AG20443 (cell line): Measurements from ENCODE around the gene YES1.
"Not testable (repeated sequence)": the region's sequence is repeated elsewhere in the genome, so short reads cannot be mapped to it uniquely, and the experiment has no call there.

ENCODE experiments used
- DNase-seq: peaks from one replicate; pipeline ENCODE4 v3.0.0; 2012; ENCODE audit warnings: low spot score, mixed read lengths

YES1 gene

DNA sequence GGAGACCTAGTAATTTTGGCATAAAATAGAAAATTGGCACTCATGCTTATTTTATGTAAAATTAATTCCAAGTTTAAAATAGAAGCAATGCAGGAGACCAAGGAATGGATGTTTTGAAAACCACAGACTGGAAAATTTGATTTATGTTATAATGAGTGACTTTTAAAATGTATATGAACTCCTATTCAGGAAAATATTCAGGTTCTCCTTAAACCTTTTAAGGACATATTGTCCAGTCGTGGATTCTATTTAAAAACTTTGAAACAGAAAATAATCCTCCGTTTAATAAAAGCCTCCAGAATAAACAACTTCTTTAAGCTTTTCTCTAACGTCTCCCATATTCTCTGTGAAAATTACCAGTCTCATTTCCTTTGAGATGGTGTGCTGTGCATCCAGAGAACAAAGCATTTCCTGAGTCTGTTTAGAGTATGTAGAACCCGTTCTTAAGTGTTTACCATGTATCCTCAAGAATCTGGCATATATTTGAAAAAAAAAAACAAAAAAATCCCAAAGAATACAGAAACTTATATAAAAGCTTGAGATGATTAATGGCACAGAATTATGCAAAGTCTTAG lies 8.6 kb upstream of the YES1 start:
- no peak for DNase-seq

GRCh38 chr18:816869-817268 lies 4.8 kb upstream of the YES1 start:
- DNase-seq, result no peak

GRCh38 chr18:816088-816653 lies 4.1 kb upstream of the YES1 start:
- DNase-seq, result no peak

- DNase-seq, result no peak
These were observed 3.3 kb upstream of the YES1 start for GRCh38 chr18:815353-815752.

DNA sequence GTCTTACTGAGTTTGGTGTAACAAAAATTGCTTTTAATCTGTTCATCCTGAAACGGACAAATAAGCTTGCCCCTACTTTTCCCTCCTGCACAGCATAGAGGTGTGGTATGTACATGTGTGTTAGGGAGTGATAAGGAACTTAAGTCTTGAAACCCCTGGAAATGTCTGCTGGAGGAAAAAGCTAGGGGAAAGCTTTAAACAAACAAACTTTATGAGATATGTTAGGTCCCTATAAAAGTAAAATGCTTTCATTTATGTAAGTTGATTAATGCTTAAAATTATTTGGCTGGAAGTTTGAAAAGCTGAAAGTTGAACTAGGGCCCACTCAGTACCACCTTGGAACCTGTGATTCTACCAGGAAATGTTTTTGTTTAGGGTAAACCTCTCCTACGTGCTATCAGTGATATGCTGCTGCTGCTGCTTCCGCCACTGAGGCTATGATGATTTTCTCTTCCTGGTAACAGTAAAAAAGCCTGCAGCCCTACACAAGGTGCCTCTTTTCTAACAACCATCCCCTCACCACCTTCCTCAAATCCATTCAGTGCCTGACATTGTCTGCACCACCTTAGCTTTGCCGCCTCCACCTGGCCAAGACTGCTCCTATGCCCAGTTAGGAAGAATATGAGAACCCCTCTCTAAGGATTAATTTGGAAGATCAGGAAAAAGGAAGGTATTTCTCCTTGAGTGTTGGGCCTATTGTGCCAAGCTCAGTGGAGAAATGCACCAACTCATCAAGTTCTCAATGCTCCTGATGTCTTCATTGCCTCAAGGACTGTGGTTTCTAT lies 2.5 kb upstream of the YES1 start:
- DNase-seq, result no peak

- no peak for DNase-seq
These were observed 1.4 kb upstream of the YES1 start for GRCh38 chr18:813172-814071.

DNA sequence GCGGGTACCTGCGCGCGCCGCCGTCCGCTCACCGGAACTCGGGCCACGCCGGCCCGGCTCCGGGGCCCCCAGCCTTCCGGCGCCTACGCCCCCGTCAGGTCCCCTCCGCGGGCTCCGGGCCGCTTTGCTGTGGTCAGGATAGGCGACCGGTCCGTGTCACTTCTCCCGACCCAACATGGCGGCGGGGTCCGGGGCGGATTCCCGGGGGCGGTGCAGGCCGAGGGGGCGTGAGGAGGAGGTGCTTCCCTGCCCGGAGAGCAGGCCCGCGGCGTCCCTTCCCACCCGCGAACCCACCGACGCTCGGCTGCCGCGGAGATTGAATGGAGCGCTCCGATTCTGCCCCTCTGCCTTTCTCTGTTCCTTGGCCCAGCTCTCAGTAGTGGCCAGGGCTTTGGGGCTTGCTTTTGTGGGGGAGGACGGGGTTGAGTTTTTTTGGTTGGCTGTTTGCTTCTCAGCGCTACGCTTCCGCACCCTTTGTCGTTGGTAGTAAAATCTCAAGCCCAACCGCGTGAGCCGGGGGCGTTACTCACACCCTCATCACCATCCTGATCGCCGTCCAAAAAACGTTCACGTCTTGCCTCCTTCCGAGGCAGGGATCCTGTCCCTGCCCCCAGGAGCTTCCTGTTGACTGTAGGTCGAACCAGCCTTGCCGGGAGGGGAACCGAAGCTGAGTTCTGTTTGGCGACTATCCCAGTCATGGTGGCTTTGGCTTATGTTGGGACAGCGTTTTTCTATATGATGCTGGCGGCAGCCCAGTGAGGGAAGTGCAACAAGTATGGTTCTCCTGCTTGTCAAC lies 532 bp upstream of the YES1 start:
- DNase-seq, result peak; percentile 88

GRCh38 chr18:811182-811891 lies 705 bp downstream of the YES1 start:
- peak; percentile 20 for DNase-seq

DNA sequence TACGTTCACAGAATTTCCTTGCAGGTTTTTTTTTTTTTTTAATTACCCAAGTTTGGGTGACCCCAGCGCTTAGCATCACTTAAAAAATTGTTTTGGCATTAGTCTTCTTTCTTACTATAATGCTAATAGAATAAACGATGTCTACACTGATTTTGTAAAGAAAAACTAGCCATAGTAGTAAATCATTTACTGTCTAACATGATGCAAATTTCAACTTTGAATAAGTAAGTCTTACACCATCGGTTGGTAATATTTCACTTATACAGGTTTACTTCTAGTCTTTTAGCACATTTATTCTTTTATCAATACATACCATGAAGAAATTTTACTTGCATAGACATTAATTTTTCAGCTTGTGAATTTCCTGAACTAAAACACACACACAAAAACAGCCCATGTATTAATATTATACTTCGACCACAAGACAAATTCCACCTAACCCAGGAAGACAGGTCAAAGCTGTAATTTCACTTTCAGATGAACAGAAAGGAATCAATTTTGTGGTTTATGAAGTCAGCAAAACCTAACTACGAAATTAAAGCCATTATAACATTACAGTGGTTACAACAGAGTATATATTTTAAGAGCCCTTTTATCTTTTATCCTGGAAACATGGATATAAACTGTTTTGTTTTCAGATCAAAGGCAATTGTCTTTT lies 1.9 kb downstream of the YES1 start:
- DNase-seq, result no peak

GRCh38 chr18:809228-809627 lies 2.8 kb downstream of the YES1 start:
- DNase-seq, result not testable (repeated sequence)

GRCh38 chr18:808502-808901 lies 3.5 kb downstream of the YES1 start:
- no peak for DNase-seq

DNA sequence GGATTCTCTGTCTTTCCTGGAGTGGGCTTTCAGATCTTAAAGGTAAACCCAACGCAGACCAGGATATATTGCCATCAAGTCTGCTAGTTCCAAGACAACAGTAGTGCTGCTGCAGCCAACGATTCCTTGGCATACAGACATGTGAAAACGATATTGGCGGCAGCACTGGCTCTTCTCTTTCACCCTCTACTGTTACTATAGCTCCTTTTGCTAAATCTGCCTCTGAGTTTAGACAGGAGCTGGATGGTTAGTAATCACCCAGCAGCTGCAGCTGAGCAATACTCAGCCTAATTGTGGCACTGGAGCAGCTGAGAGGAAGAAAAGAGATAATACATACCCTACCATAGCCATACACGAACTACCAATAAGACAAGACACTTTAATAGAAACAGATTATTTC lies 4.0 kb downstream of the YES1 start:
- peak; percentile 31 for DNase-seq

DNA sequence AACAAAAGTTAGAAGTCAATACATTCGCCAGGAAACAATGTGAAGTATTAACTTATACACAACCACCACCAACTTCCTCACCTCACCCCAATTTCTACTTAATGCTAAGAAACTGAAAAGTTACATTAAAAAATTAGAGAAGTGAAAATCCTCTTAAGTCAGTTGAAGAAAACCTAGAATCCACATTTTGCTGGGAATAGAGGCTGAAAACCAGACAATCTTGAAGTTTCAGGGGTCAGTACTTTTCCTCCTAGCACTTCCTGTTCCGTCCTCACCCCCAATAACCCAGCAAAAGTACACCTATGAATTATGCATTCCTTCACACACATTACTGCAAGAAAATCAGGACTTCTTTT lies 6.3 kb downstream of the YES1 start:
- DNase-seq, result no peak

- no peak for DNase-seq
These were observed 6.9 kb downstream of the YES1 start for GRCh38 chr18:805008-805754.

DNA sequence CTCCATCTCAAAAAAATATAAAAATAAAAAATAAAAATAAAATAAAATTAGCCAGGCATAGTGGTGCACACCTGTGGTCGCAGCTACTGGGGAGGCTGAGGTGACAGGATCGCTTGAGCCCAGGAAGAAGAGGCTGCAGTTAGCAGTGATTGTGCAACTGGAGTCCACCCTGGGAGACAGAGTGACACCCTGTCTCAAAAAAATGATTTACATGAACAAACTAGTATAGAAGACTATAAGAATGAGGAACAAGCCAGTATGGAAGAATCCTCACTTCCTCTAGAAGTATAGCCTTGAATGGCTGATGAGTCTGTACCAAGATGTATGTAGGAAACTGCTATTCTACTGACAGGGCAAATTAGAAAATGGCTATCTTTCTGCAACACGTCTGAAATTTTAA lies 10.9 kb downstream of the YES1 start:
- DNase-seq, result no peak

- DNase-seq, result no peak
These were observed 12.1 kb downstream of the YES1 start for GRCh38 chr18:799943-800342.

- DNase-seq, result not testable (repeated sequence)
These were observed 16.7 kb downstream of the YES1 start for GRCh38 chr18:795383-795782.

- no peak for DNase-seq
These were observed 22.6 kb downstream of the YES1 start for GRCh38 chr18:789397-789796.

DNA sequence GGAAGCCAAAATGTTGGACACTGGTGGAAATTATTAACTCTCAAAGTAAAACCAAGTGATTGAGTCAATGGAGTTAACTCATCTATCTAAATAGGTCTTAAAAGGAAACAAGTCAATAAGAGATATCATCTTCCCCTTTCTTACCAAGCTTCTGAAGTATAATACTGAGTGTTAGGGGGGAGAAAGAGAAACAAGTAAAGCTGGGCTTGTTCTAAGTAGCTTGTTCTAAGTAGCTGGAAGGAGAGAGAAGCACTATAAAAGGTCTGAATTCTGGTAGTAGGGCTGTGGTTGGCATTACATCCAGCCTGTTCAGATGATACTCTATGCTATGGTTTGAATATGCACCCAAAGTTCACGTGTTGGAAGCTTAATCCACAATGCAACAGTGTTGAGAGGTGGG lies 26.8 kb downstream of the YES1 start:
- no peak for DNase-seq
